ENCODE measurements around the gene MMS19. TPM values are rescaled to one million over a fixed set of nuclear protein-coding genes. Genes with fewer than 3 reads are reported as not detected.
A peak's percentile ranks its signal among the peaks of the same experiment; 100 is the strongest.

MMS19 gene
- total RNA-seq, 1 experiment from 2014 or later, result 83.3 TPM

DNA sequence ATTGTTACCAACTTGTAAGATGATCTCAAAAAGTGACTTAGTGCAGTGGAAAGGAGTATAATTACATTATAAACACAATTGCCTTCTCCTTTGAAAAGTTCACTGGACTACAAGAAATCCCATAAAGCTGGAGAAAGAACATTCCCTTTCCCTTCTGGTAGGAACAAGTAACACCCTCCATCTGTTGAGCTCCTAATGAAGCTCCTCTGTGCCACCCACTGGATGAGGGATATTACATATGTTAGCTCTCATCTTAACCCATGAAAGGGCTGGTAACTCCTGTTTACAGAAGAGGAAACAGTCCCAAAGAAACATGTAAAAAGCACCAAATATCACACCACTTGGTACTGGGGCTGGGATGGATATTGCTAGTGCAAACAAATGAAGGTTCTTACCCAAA is 64.2 kb downstream of the MMS19 start:
- in situ Hi-C loops (cut with HindIII; ENCODE audit: low pct_unique_long_range_greater_than_20kb, low sequenced_read_pairs) (no loop called here), intact Hi-C loops (cut with micrococcal nuclease; ENCODE audit: unreplicated experiment) (no loop called here)
- ChIA-PET POLR2A (interaction anchor here (0.6 kb wide), 1 partner anchor 11 kb away, joined by 3 read pairs; no protein-coding TSS in a partner anchor), CTCF (interaction anchor here (0.6 to 1.1 kb wide), 2 partner anchors 28 to 201 kb away, joined by 6 to 7 read pairs; no protein-coding TSS in a partner anchor)
- DNase-seq (ENCODE audit: low read depth, low spot score) (no peak), ATAC-seq (peak; percentile 68)
- TF ChIP-seq SIN3A (IDR thresholded peaks at IDR 0.05; ENCODE audit: borderline replicate concordance, insufficient read depth, low read depth, low read length) (no peak), TCF7L2 (IDR thresholded peaks at IDR 0.05; ENCODE audit: low read depth, low read length) (no peak), POLR2AphosphoS5 (IDR thresholded peaks at IDR 0.05; ENCODE audit: low read depth, low read length) (no peak; the same call in 1 of the 2 replicates)
- TF ChIP-seq, protein P1, sequence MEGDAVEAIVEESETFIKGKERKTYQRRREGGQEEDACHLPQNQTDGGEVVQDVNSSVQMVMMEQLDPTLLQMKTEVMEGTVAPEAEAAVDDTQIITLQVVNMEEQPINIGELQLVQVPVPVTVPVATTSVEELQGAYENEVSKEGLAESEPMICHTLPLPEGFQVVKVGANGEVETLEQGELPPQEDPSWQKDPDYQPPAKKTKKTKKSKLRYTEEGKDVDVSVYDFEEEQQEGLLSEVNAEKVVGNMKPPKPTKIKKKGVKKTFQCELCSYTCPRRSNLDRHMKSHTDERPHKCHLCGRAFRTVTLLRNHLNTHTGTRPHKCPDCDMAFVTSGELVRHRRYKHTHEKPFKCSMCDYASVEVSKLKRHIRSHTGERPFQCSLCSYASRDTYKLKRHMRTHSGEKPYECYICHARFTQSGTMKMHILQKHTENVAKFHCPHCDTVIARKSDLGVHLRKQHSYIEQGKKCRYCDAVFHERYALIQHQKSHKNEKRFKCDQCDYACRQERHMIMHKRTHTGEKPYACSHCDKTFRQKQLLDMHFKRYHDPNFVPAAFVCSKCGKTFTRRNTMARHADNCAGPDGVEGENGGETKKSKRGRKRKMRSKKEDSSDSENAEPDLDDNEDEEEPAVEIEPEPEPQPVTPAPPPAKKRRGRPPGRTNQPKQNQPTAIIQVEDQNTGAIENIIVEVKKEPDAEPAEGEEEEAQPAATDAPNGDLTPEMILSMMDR (IDR thresholded peaks at IDR 0.05), result no peak
- TF ChIP-seq, protein P2, sequence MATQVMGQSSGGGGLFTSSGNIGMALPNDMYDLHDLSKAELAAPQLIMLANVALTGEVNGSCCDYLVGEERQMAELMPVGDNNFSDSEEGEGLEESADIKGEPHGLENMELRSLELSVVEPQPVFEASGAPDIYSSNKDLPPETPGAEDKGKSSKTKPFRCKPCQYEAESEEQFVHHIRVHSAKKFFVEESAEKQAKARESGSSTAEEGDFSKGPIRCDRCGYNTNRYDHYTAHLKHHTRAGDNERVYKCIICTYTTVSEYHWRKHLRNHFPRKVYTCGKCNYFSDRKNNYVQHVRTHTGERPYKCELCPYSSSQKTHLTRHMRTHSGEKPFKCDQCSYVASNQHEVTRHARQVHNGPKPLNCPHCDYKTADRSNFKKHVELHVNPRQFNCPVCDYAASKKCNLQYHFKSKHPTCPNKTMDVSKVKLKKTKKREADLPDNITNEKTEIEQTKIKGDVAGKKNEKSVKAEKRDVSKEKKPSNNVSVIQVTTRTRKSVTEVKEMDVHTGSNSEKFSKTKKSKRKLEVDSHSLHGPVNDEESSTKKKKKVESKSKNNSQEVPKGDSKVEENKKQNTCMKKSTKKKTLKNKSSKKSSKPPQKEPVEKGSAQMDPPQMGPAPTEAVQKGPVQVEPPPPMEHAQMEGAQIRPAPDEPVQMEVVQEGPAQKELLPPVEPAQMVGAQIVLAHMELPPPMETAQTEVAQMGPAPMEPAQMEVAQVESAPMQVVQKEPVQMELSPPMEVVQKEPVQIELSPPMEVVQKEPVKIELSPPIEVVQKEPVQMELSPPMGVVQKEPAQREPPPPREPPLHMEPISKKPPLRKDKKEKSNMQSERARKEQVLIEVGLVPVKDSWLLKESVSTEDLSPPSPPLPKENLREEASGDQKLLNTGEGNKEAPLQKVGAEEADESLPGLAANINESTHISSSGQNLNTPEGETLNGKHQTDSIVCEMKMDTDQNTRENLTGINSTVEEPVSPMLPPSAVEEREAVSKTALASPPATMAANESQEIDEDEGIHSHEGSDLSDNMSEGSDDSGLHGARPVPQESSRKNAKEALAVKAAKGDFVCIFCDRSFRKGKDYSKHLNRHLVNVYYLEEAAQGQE (IDR thresholded peaks at IDR 0.05; ENCODE audit: insufficient read depth in 1 of 2, low read depth in 2 of 2, low read length in 1 of 2), result no peak
- Histone ChIP-seq H3K4me3 (ENCODE audit: low read depth in 2 of 2, low read length in 2 of 2) (no peak overlapping the region), H3K27ac (ENCODE audit: low read length) (no peak overlapping the region), H3K9me3 (ENCODE audit: control insufficient read depth, insufficient read depth, low read depth, low read length) (no peaks in the 10 kb centered on the region), H3K36me3 (ENCODE audit: control insufficient read depth, insufficient read depth, low read length) (peaks cover 29% of the 10 kb centered on the region), H3K4me1 (ENCODE audit: control insufficient read depth, insufficient read depth, low read length) (no peaks in the 10 kb centered on the region), H3K27me3 (ENCODE audit: control insufficient read depth, insufficient read depth, low read length) (no peaks in the 10 kb centered on the region)
- no TSS peak for BruUV-seq (replicated peaks)

- Histone ChIP-seq H3K4me3 (ENCODE audit: low read depth in 2 of 2, low read length in 2 of 2) (peak overlapping the region; percentile 83), H3K9me3 (ENCODE audit: control insufficient read depth, insufficient read depth, low read depth, low read length) (no peaks in the 10 kb centered on the region), H3K27ac (ENCODE audit: low read length) (peak overlapping the region; percentile 94), H3K27me3 (ENCODE audit: control insufficient read depth, insufficient read depth, low read length) (no peaks in the 10 kb centered on the region), H3K36me3 (ENCODE audit: control insufficient read depth, insufficient read depth, low read length) (peaks cover 39% of the 10 kb centered on the region), H3K4me1 (ENCODE audit: control insufficient read depth, insufficient read depth, low read length) (peaks cover 10% of the 10 kb centered on the region)
- in situ Hi-C loops (cut with HindIII; ENCODE audit: low pct_unique_long_range_greater_than_20kb, low sequenced_read_pairs), result no loop called here
- intact Hi-C loops (cut with micrococcal nuclease; ENCODE audit: unreplicated experiment), result no loop called here
- DNase-seq (ENCODE audit: low read depth, low spot score) (no peak), ATAC-seq (no peak)
- POLR2A ChIA-PET, result interaction anchor here (0.7 to 1.1 kb wide), 2 partner anchors 15 to 27 kb away, joined by 3 read pairs; partner anchors contain the start of gene RRP12
- CTCF ChIA-PET, result interaction anchor here (0.6 kb wide), 1 partner anchor 10 kb away, joined by 3 read pairs; no protein-coding TSS in a partner anchor
- BruUV-seq (replicated peaks), result no TSS peak
- TF ChIP-seq TCF7L2 (IDR thresholded peaks at IDR 0.05; ENCODE audit: low read depth, low read length) (no peak), SIN3A (IDR thresholded peaks at IDR 0.05; ENCODE audit: borderline replicate concordance, insufficient read depth, low read depth, low read length) (no peak)
These were observed 69.6 kb downstream of the MMS19 start for GRCh38 chr10:97428572-97428981.

- H3K4me1 ChIP-seq (ENCODE audit: control insufficient read depth, insufficient read depth, low read length), result peaks cover 10% of the 10 kb centered on the region
- ATAC-seq (peak; percentile 13), DNase-seq (ENCODE audit: low read depth, low spot score) (no peak)
- H3K27me3 ChIP-seq (ENCODE audit: control insufficient read depth, insufficient read depth, low read length), result no peaks in the 10 kb centered on the region
- H3K36me3 ChIP-seq (ENCODE audit: control insufficient read depth, insufficient read depth, low read length), result peaks cover 39% of the 10 kb centered on the region
- no peaks in the 10 kb centered on the region for H3K9me3 ChIP-seq (ENCODE audit: control insufficient read depth, insufficient read depth, low read depth, low read length)
- POLR2A ChIA-PET, result interaction anchor here (0.6 to 1.1 kb wide), 3 partner anchors 16 to 95 kb away, joined by 3 to 9 read pairs (median 3); partner anchors contain the start of gene RRP12
- no TSS peak for BruUV-seq (replicated peaks)
- H3K4me3 ChIP-seq (ENCODE audit: low read depth in 2 of 2, low read length in 2 of 2), result peak overlapping the region; percentile 83
- in situ Hi-C loops (cut with HindIII; ENCODE audit: low pct_unique_long_range_greater_than_20kb, low sequenced_read_pairs) (no loop called here), intact Hi-C loops (cut with micrococcal nuclease; ENCODE audit: unreplicated experiment) (no loop called here)
- peak overlapping the region; percentile 94 for H3K27ac ChIP-seq (ENCODE audit: low read length)
- CTCF ChIA-PET, result interaction anchor here (0.6 kb wide), 1 partner anchor 9 kb away, joined by 3 read pairs; no protein-coding TSS in a partner anchor
- TF ChIP-seq POLR2AphosphoS5 (IDR thresholded peaks at IDR 0.05; ENCODE audit: low read depth, low read length), result peak; percentile 12; the same call in 1 of the 2 replicates
- no peak for TF ChIP-seq TCF7L2 (IDR thresholded peaks at IDR 0.05; ENCODE audit: low read depth, low read length)
These were observed 70.5 kb downstream of the MMS19 start for GRCh38 chr10:97427571-97428179.

All from Panc1 (cell line).